ENCODE data around the gene DNAJC7.

DNAJC7 gene

GRCh38 chr17:42040818-42041217, 23.6 kb upstream of the DNAJC7 start:
- TF ChIP-seq CTCF (IDR thresholded peaks at IDR 0.05; ENCODE audit: insufficient read depth, low read length, poor library complexity, severe bottlenecking) = no peak
- H3K27me3 ChIP-seq (replicated peaks; ENCODE audit: control insufficient read depth, insufficient read depth, low read length) = no peaks in the 10 kb centered on the region; the same call in 1 of the 2 replicates
- DNase-seq (ENCODE audit: extremely low read depth, insufficient read length) = no peak

GRCh38 chr17:42039794-42040763, 22.8 kb upstream of the DNAJC7 start:
- Histone ChIP-seq H3K36me3 (ENCODE audit: control insufficient read depth, insufficient read depth, low read length) (no peaks in the 10 kb centered on the region), H3K4me3 (replicated peaks; ENCODE audit: low read depth, low read length) (no peak overlapping the region), H3K27me3 (replicated peaks; ENCODE audit: control insufficient read depth, insufficient read depth, low read length) (no peaks in the 10 kb centered on the region; the same call in 1 of the 2 replicates)
- no peak for DNase-seq (ENCODE audit: extremely low read depth, insufficient read length)
- no peak for TF ChIP-seq CTCF (IDR thresholded peaks at IDR 0.05; ENCODE audit: insufficient read depth, low read length, poor library complexity, severe bottlenecking)

More at GRCh38 chr17:42040818-42041217, 23.6 kb upstream of the DNAJC7 start:
- Histone ChIP-seq H3K36me3 (ENCODE audit: control insufficient read depth, insufficient read depth, low read length) (no peaks in the 10 kb centered on the region), H3K4me3 (replicated peaks; ENCODE audit: low read depth, low read length) (no peak overlapping the region)

GRCh38 chr17:42038221-42038973, 21.2 kb upstream of the DNAJC7 start:
- Histone ChIP-seq H3K4me3 (replicated peaks; ENCODE audit: low read depth, low read length) (no peak overlapping the region), H3K27me3 (replicated peaks; ENCODE audit: control insufficient read depth, insufficient read depth, low read length) (no peaks in the 10 kb centered on the region; the same call in 1 of the 2 replicates), H3K36me3 (ENCODE audit: control insufficient read depth, insufficient read depth, low read length) (no peaks in the 10 kb centered on the region)
- DNase-seq (ENCODE audit: extremely low read depth, insufficient read length) = no peak
- no peak for TF ChIP-seq CTCF (IDR thresholded peaks at IDR 0.05; ENCODE audit: insufficient read depth, low read length, poor library complexity, severe bottlenecking)

GRCh38 chr17:42034059-42034458, 16.8 kb upstream of the DNAJC7 start:
- Histone ChIP-seq H3K36me3 (ENCODE audit: control insufficient read depth, insufficient read depth, low read length) (no peaks in the 10 kb centered on the region), H3K4me3 (replicated peaks; ENCODE audit: low read depth, low read length) (no peak overlapping the region), H3K27me3 (replicated peaks; ENCODE audit: control insufficient read depth, insufficient read depth, low read length) (no peaks in the 10 kb centered on the region)
- no peak for DNase-seq (ENCODE audit: extremely low read depth, insufficient read length)
- TF ChIP-seq CTCF (IDR thresholded peaks at IDR 0.05; ENCODE audit: insufficient read depth, low read length, poor library complexity, severe bottlenecking) = no peak

- DNase-seq (ENCODE audit: extremely low read depth, insufficient read length) = no peak
- Histone ChIP-seq H3K27me3 (replicated peaks; ENCODE audit: control insufficient read depth, insufficient read depth, low read length) (no peaks in the 10 kb centered on the region), H3K4me3 (replicated peaks; ENCODE audit: low read depth, low read length) (no peak overlapping the region), H3K36me3 (ENCODE audit: control insufficient read depth, insufficient read depth, low read length) (no peaks in the 10 kb centered on the region)
- TF ChIP-seq CTCF (IDR thresholded peaks at IDR 0.05; ENCODE audit: insufficient read depth, low read length, poor library complexity, severe bottlenecking) = no peak
These were observed 14.3 kb upstream of the DNAJC7 start for GRCh38 chr17:42031584-42031983.

All from GM06990 (cell line).